ENCODE data around the gene TRIM45.

DNA sequence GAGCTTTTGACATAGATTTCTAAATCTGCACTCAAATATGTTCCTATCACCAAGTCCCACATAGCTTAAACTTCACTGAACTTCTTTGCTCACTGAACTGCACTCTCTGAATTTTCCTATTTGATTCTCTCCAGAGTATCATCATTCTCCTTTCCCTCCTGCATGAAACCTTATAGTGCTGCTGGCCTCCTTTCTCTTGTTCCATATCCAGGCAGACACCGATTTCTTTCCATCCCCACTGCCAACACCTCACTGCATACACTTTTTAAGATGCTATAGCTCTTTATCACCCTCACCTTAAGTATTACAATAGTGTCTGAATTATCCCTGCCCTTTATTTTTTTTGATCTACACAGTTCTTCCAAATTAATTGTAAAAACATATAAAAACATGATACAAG, 3.1 kb upstream of the TRIM45 start:
- no peak for TF ChIP-seq POLR2A (IDR thresholded peaks at IDR 0.05; ENCODE audit: low read depth, low read length)
- TF ChIP-seq POLR2AphosphoS5 (IDR thresholded peaks at IDR 0.05; ENCODE audit: low read depth, low read length), result no peak
- no peak for TF ChIP-seq TAF1 (IDR thresholded peaks at IDR 0.05; ENCODE audit: low read depth, low read length)
- no peak for TF ChIP-seq SPI1 (IDR thresholded peaks at IDR 0.05; ENCODE audit: low read depth, low read length)

Measured in GM12891 (cell line).